GM18951 (cell line): ENCODE measurements around the gene MAP3K13.

Source experiments
- POLR2A ChIP-seq: IDR thresholded peaks from 4 replicates; pipeline ENCODE4 v1.6.1; 2011; ENCODE audit warnings: mild to moderate bottlenecking; ENCODE audit not compliant: insufficient read length, insufficient read depth; ENCODE audit errors: extremely low read depth
- in situ Hi-C: fragments of 300-500 bp; cut with MboI; formaldehyde crosslinking; loops from one replicate; pipeline ENCODE4 v1.12.0; 2022; ENCODE audit warnings: low sequenced_read_pairs, mixed read lengths, inconsistent platforms; ENCODE audit not compliant: unreplicated experiment

Gene MAP3K13

DNA sequence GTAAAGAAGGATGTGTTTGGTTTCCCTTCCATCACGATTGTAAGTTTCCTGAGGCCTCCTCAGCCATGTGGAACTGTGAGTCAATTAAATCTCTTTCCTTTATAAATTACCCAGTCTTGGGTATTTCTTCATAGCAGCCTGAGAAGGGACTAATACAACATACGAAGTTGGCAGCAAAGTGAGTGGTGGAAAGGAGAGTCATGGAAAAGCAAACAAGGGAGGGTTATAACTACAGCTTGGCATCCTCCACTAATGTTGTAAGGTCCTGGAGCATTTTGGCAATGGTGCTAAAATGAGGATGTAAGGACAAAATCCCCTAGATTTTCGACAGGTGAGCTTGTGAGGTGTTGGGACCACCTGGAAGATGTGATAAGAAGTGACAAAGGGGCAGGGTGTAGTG is 141.7 kb downstream of the MAP3K13 start:
- TF ChIP-seq POLR2A: no peak
- in situ Hi-C loops: no loop called here

DNA sequence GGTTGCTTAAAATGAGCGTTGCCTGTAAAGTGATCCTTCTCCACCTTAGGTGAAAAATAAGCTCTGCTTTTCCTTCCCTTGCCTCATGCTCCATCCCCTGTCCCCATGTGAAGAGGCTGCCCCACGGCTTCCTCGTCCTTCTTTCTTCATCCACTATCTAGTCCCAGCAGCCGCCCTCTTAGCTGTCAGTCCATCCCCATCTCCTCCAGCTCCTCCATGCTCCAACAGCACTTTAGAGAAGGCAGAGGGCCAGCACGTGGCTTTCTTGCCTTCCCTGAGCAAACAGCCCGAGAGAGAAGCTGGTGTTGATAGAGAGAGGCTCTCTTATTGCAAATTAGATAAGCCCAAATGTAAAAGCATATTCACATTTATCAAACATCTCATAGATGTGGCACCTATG is 144.9 kb downstream of the MAP3K13 start:
- in situ Hi-C loops: no loop called here
- TF ChIP-seq POLR2A: no peak

DNA sequence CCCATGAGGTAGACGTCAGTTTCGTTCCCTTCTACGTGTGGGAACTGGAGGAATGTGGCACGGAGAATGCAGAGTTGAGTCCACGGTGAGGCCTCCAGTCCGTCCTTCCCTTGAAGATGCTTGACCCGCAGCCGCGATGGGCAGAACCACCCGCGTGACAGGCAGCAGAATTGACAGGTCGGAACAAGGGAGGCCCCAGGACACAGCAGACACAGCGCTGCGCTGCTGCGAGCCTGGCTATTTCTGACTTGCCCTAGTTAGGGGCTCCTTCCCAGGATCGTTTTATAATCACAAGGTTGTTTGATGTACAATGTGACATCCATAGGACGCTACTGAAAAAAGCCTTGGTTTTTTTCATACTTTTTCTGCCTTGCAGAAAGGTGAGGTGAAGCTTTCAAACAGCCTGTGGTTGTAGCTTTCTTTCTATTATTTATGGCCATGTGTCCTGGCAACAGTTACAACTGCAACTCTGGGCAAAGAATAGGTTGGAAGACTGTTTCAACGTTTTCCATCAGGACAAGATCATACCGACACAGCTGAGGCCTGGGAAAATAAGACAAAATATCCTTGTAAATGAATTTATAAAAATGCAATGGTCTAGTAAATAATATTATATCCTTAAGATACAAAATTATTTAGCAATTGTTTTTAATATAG is 145.5 kb downstream of the MAP3K13 start:
- in situ Hi-C loops: no loop called here
- no peak for TF ChIP-seq POLR2A

DNA sequence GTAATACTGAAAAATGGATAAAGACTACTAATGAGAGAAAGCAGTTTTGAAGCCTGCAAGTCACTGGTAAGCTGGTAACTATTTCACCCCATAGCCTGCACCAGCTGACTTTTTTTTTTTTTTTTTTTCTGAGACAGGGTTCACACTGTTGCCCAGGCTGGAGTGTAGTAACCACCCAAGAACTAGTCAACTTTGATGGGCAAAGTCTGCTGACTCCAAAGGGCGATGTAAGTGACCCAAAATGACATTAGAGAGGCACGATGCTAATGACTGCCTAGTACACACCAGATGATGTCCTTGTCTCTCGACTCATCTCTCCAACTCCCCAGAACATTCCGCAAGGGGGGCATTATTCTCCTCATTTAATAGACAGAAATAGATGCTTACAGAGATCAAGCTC is 148.8 kb downstream of the MAP3K13 start:
- TF ChIP-seq POLR2A: no peak
- in situ Hi-C loops: no loop called here

DNA sequence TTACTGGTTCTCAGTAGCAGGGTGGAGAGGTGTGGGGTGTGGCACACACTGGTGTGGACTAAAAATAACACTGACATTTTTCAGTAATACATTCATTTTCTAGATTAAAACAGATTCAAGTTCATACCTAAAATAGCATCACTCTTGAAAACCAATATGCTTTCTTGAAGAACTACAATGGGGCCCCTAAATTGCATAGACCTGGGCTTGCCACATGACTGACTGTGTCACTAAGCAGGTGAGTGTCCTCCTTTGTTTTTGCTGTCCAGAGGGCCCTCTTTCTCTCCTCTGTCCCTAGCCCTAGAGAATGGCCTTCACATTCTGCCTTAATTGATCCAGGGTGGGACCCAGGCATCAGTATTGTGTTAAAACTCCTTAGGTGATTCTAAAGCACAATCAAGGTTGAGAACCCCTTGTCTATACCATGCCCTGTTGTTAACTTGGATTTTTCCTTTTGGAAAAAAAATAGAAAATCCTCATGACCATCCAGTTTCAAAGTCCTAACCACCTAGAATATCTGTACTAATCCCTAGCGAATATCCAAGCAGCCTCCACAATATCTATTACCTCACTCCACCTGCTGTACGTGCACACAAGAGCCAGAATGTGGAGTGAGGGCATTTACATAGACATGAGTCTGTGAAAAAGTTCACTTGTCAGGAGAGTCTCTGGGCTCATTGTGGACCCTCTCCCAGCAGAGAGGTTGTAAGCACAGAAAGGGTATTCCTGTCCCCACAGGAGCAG is 154.6 kb downstream of the MAP3K13 start:
- in situ Hi-C loops: no loop called here
- no peak for TF ChIP-seq POLR2A

DNA sequence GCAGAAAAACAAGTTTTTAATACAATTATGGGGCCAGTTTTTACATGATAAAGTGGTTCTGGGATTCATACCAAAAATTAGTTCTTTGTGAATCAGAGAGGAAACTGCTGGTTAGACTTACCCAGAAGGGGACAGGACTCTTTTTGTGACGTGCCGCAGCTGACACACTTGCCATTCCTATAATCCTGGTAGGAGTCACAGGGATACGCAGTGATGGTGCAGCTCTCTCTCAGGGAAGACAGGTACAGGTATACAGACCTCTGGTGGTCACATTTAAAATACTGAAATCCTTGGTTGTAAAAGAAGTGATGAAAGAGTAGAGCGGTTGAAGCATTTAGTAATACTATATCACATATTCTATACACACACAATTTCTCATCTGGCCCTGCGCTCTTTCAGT is 156.1 kb downstream of the MAP3K13 start:
- in situ Hi-C loops: no loop called here
- no peak for TF ChIP-seq POLR2A

DNA sequence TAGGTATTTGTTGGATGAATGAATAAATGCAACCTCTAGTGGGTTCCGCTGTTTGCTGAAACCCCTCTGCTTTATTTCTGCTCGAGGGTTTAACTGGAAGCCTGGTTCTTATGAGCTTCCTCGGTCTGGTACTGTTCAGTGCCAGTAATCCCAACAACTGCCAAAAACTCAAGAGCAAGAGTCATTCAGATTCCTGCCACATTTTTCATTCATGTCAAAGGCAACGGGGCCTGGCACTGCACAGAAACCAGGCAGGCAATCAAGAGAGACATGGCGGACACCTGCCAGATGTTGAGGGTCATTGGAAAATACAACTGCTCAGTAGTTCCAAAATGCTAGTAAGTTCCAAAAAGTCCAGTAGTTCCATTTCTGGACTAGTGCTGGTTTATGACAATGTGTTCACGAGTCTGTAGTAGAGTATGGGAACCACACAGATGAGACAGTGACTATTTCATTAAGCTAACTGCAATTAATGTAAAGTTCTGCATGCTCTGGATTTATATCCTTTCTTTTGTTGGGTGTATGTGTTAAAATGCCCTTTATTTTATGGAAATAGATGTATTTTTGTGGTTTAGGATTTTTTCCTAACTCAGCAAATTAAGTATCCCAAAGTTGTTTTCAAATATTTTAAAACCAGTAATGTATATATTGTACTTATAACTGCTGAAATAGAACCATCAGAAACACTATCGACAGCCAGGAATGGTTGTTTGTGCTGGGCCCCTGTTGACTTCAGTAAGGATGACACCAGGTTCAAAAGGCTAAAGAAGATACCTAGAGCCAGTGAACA is 158.6 kb downstream of the MAP3K13 start:
- TF ChIP-seq POLR2A: no peak
- in situ Hi-C loops: no loop called here

DNA sequence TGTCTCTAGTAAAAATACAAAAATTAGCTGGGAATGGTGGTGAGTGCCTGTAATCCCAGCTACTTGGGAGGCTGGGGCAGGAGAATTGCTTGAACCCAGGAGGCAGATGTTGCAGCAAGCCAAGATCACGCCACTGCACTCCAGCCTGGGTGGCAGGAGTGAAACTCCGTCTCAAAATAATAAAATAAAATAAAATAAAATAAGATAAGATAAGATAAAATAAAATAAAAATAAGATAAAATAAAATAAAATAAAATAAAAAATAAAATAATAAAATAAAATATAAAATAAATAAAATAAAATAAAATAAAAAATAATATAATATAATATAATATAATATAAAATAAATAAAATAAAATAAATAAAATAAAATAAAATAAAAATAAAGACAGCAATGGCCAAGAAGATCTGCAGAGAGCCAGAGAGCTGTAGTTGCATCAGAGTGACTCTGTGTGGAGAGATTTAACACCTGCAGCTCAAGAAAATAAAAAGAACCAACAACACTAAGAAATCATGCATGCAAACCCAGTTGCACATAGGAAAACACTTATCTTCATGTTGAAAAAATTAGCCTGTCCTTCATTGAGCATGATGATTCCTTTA is 163.5 kb downstream of the MAP3K13 start:
- no peak for TF ChIP-seq POLR2A
- in situ Hi-C loops: no loop called here

DNA sequence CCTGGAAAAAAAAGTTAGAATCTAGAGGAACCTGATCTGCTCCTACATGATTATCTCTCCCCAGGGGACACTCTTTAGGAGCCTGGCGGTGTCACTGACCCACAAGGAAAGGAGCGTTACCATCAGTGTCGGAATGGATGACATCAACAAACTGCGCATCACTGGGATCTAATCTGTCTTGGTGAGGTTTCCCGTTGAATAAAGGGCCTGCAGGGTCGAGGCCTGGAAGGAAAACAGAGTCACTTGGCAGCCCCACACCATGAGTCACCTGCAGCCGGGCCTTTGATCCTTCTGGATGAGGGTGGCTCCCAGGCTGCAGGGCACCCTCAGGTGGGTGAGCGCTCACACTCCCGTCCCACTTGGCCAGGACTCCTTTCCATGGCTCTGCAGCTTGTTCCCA is 164.4 kb downstream of the MAP3K13 start:
- TF ChIP-seq POLR2A: no peak
- in situ Hi-C loops: no loop called here

DNA sequence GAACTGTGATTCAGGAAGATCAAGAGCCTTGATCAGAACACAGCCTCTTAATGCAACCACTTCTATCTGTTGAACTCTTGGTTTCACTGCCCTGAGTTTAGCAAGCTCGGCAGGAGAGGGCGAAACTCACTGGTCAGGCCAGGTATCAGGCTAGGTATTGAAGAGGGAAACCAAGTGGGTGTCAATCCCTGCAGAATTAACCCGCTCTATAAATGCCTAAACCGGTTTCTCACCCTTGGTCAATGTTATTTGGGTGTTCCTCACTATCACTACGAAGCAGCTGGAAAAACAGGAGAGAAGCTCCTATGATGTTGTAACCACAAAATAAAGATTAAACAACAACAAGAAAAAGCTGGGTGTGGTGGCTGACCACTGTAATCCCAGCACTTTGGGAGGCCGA is 165.6 kb downstream of the MAP3K13 start:
- TF ChIP-seq POLR2A: no peak
- in situ Hi-C loops: no loop called here

DNA sequence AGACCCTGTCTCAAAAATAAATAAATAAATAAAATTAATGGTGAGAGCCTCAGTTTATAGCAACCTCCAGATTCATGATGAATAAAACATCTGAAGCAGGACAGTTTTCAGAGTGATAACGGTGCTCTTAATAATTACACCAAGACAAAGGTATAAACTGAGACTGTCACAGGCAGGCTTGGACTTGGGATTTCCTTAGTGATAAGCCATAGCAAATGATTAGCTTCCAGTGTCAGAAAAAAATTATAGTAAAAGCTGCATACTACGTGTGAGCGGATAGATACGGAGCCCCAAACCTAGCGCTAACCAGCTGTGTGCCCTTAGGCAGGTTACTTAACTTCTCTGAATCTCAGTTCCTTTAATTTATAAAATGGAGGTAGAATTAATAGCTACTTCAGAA is 167.9 kb downstream of the MAP3K13 start:
- TF ChIP-seq POLR2A: no peak
- in situ Hi-C loops: no loop called here

DNA sequence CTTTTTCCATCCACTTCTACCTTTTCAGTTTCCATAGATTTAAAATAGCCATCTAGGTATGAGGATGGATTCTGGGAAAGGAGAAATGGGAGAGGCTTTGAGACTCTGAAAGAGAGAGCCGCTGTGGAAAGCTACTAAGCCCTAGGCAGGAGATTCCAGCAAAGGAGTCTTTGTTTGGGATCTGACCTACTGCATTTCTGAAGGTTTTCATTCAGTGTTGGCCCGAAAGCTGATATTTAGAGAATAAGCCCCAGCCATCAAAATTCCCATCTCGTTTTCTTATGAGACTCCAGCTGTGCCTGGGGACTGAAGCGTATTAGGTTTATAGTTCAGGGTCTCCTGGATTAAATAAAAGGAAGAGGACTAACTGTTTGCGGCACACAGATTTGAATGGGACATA is 170.0 kb downstream of the MAP3K13 start:
- TF ChIP-seq POLR2A: no peak
- in situ Hi-C loops: no loop called here

DNA sequence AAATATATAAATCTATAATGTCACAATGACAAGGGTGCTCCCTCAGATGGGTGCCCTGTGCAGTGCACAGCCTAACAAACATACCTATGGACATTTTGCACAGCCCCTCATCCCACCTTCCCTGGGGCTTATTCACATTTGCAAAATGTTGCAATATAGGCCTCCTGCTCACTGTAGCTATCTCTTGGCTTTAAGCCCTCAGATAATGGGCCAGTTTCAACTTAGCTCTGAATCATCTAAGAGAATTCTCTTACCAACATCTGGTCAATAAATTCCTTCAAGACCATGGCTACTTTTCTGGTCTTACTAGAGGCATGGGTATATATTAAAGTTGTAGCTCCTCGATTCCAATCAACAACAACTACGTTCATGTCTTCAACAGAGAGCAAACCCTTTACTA is 171.6 kb downstream of the MAP3K13 start:
- no peak for TF ChIP-seq POLR2A
- in situ Hi-C loops: no loop called here
